ENCODE results near the gene METTL21A. TPM values are rescaled to one million over a fixed set of nuclear protein-coding genes. Genes with fewer than 3 reads are reported as not detected.

The METTL21A gene
- total and polyA plus RNA-seq, 2 experiments from 2014 or later = 26.9 to 34.6 TPM

DNA sequence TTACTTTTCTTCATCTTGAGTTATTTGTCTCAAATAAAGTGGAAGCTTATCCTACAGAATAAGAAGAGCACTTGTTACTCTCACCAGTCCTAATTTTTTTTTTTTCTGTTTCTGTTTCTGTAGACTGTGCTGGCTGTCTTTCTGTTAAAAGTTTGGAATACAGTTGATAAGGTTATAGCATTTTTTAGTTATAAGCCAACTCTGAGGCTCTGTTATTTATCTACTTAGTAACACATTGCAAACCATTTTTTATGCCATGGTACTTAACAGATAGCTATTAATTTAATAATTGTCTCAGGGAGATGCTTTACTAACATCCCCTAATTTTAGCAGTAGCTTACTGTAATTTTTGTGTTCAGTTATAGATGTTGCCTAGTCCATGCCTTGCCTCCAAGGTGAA, 57.5 kb downstream of the METTL21A start:
- DNase-seq (ENCODE audit: low spot score) = no peak
- Histone ChIP-seq H3K27ac (no peak overlapping the region), H3K4me3 (no peak overlapping the region), H3K27me3 (no peaks in the 10 kb centered on the region), H3K4me2 (no peak overlapping the region), H3K9me2 (replicated peaks; ENCODE audit: insufficient read depth) (no peaks in the 10 kb centered on the region), H3K4me1 (ENCODE audit: insufficient read depth) (no peaks in the 10 kb centered on the region), H3K36me3 (replicated peaks; ENCODE audit: insufficient read depth, low read depth) (no peaks in the 10 kb centered on the region), H2AFZ (no peak overlapping the region), H3K9me3 (ENCODE audit: low read depth) (no peaks in the 10 kb centered on the region), H3K79me2 (no peaks in the 10 kb centered on the region), H4K20me1 (ENCODE audit: insufficient read depth, poor library complexity, severe bottlenecking) (no peaks in the 10 kb centered on the region)
- TF ChIP-seq, protein P1, sequence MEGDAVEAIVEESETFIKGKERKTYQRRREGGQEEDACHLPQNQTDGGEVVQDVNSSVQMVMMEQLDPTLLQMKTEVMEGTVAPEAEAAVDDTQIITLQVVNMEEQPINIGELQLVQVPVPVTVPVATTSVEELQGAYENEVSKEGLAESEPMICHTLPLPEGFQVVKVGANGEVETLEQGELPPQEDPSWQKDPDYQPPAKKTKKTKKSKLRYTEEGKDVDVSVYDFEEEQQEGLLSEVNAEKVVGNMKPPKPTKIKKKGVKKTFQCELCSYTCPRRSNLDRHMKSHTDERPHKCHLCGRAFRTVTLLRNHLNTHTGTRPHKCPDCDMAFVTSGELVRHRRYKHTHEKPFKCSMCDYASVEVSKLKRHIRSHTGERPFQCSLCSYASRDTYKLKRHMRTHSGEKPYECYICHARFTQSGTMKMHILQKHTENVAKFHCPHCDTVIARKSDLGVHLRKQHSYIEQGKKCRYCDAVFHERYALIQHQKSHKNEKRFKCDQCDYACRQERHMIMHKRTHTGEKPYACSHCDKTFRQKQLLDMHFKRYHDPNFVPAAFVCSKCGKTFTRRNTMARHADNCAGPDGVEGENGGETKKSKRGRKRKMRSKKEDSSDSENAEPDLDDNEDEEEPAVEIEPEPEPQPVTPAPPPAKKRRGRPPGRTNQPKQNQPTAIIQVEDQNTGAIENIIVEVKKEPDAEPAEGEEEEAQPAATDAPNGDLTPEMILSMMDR (IDR thresholded peaks at IDR 0.05; ENCODE audit: poor library complexity) = no peak
- TF ChIP-seq EZH2 (IDR thresholded peaks at IDR 0.05; ENCODE audit: borderline replicate concordance) (no peak), EZH2phosphoT487 (IDR thresholded peaks at IDR 0.05; ENCODE audit: low read depth, severe bottlenecking, unreplicated experiment) (no peak)

DNA sequence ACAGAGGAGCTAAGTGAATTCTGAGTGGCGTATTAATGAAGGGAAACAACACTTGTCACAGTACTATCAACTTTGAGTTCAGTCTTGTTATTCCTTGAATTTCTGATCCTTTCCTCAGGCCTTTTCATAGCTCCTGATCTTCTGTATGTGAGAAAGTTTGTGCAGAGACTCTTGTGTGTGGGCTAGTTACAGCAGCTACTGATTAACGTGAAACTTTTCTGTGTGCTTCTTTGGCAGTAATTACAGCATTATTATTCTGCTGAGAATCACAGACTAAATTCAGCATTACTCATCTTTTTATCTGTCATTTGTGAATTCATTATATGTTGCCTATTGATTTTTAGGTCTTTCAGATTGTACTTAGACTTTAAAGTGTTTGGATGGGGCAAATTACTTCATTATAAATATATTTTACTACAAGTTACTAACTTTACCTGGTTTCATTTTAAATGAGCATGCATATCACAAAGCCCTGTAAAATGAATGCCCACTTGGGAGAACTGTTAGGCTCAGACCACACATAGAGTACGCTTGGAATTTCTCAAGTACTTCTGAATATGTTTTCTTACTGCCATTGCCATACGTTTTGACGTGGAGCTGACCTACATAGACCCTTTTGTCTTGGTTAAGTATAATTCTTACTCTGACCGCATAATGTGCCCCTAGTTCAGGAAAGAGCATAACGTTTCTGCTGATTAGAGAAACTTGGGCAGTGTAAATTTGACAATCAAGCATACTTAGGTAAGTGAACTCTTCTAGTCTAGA, 59.3 kb downstream of the METTL21A start:
- Histone ChIP-seq H3K4me3 (no peak overlapping the region), H3K79me2 (no peaks in the 10 kb centered on the region), H3K36me3 (replicated peaks; ENCODE audit: insufficient read depth, low read depth) (peaks cover 3% of the 10 kb centered on the region), H3K27me3 (no peaks in the 10 kb centered on the region), H3K4me2 (no peak overlapping the region), H3K27ac (no peak overlapping the region), H3K9me3 (ENCODE audit: low read depth) (no peaks in the 10 kb centered on the region), H3K9me2 (replicated peaks; ENCODE audit: insufficient read depth) (no peaks in the 10 kb centered on the region), H2AFZ (no peak overlapping the region), H4K20me1 (ENCODE audit: insufficient read depth, poor library complexity, severe bottlenecking) (no peaks in the 10 kb centered on the region), H3K4me1 (ENCODE audit: insufficient read depth) (no peaks in the 10 kb centered on the region)
- no peak for DNase-seq (ENCODE audit: low spot score)
- TF ChIP-seq EZH2 (IDR thresholded peaks at IDR 0.05; ENCODE audit: borderline replicate concordance) = no peak
- TF ChIP-seq, protein P1 (IDR thresholded peaks at IDR 0.05; ENCODE audit: poor library complexity) = no peak
- TF ChIP-seq EZH2phosphoT487 (IDR thresholded peaks at IDR 0.05; ENCODE audit: low read depth, severe bottlenecking, unreplicated experiment) = no peak
- 91% methylated on average over 7 of the region's 7 CpGs for WGBS (ENCODE audit: low lambda C conversion rate, missing lambda C conversion rate)

Small RNA genes within 50 kb of the gene (small RNA-seq; reads per million reads assigned to genes)
- gene RPS29P9 = not detected

Other genes starting within 250 kb of the METTL21A start
- gene CREB1, start 95.4 kb downstream of the METTL21A start, total RNA-seq = 40.8 and 42.0 TPM in 2 replicates
- 21.9 and 22.6 TPM in 2 replicates for gene CREB1, start 95.4 kb downstream of the METTL21A start, polyA plus RNA-seq
- 10.3 and 17.6 TPM in 2 replicates for gene CCNYL1, start 86.2 kb upstream of the METTL21A start, total RNA-seq
- 12.0 and 13.7 TPM in 2 replicates for gene CCNYL1, start 86.2 kb upstream of the METTL21A start, polyA plus RNA-seq
- 43.3 and 47.2 TPM in 2 replicates for gene FZD5, start 144.5 kb upstream of the METTL21A start, total RNA-seq
- 14.4 and 16.8 TPM in 2 replicates for gene FZD5, start 144.5 kb upstream of the METTL21A start, polyA plus RNA-seq

Data from hepatocyte (in vitro differentiated cells).